ENCODE measurements around the gene TRABD2B. TPM values are rescaled to one million over a fixed set of nuclear protein-coding genes. Genes with fewer than 3 reads are reported as not detected.

TRABD2B gene
- total and polyA plus RNA-seq, 2 of the 13 experiments (the other 11 are each of a cell fraction or from before 2014, with no cell fraction given), result 0.04 TPM; not detected in 1

GRCh38 chr1:48000883-48001282 is 3.7 kb upstream of the TRABD2B start:
- WGBS (ENCODE audit: low lambda C conversion rate), result 69% methylated on average over 1 of the region's 1 CpG
- Histone ChIP-seq H3K27ac (ENCODE audit: extremely low read length, insufficient read depth, low read length) (no peak overlapping the region), H2AFZ (ENCODE audit: low read length) (no peak overlapping the region), H3K4me1 (ENCODE audit: insufficient read depth, low read length) (peaks cover 9% of the 10 kb centered on the region; the same call in 1 of the 2 replicates), H4K20me1 (ENCODE audit: insufficient read depth, low read length) (no peaks in the 10 kb centered on the region), H3K79me2 (ENCODE audit: insufficient read depth, low read length) (no peaks in the 10 kb centered on the region), H3K9ac (ENCODE audit: insufficient read depth, low read depth, low read length) (no peak overlapping the region), H3K36me3 (replicated peaks in 1 of 2; ENCODE audit: control insufficient read depth in 1 of 2, insufficient read depth in 2 of 2, low read length in 2 of 2) (no peaks in the 10 kb centered on the region), H3K27me3 (ENCODE audit: control insufficient read depth in 1 of 2, insufficient read depth in 2 of 2, low read length in 2 of 2) (peaks cover 3 to 28% of the 10 kb centered on the region in 2 experiments; a peak in 3 of 5 replicates), H3K4me2 (ENCODE audit: low read depth, low read length) (no peak overlapping the region), H3K9me3 (ENCODE audit: low read length) (no peaks in the 10 kb centered on the region), H3K4me3 (replicated peaks in 1 of 3; ENCODE audit: insufficient read depth in 1 of 3, low read depth in 2 of 3, low read length in 3 of 3) (no peak overlapping the region)
- in situ Hi-C loops (cut with HindIII; ENCODE audit: extremely low pct_ligation_motif_present, low pct_unique_long_range_greater_than_20kb), result no loop called here
- no peak for FAIRE-seq
- TF ChIP-seq SATB2 (CRISPR knock-in tag; IDR thresholded peaks at IDR 0.05), result no peak
- no peak for TF ChIP-seq PRPF4 (IDR thresholded peaks at IDR 0.05; ENCODE audit: low read depth, low read length, poor library complexity, severe bottlenecking)
- TF ChIP-seq ZNF335 (CRISPR knock-in tag; IDR thresholded peaks at IDR 0.05), result no peak
- TF ChIP-seq IKZF5 (CRISPR knock-in tag; IDR thresholded peaks at IDR 0.05), result no peak
- TF ChIP-seq RBM22 (optimal IDR thresholded peaks at IDR 0.05; ENCODE audit: low read length), result no peak
- TF ChIP-seq, protein P1, sequence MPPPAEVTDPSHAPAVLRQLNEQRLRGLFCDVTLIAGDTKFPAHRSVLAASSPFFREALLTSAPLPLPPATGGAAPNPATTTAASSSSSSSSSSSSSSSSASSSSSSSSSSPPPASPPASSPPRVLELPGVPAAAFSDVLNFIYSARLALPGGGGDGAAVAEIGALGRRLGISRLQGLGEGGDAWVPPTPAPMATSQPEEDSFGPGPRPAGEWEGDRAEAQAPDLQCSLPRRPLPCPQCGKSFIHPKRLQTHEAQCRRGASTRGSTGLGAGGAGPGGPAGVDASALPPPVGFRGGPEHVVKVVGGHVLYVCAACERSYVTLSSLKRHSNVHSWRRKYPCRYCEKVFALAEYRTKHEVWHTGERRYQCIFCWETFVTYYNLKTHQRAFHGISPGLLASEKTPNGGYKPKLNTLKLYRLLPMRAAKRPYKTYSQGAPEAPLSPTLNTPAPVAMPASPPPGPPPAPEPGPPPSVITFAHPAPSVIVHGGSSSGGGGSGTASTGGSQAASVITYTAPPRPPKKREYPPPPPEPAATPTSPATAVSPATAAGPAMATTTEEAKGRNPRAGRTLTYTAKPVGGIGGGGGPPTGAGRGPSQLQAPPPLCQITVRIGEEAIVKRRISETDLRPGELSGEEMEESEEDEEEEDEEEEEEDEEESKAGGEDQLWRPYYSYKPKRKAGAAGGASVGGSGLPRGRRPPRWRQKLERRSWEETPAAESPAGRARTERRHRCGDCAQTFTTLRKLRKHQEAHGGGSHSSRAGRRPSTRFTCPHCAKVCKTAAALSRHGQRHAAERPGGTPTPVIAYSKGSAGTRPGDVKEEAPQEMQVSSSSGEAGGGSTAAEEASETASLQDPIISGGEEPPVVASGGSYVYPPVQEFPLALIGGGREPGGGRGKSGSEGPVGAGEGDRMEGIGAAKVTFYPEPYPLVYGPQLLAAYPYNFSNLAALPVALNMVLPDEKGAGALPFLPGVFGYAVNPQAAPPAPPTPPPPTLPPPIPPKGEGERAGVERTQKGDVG (CRISPR knock-in tag; IDR thresholded peaks at IDR 0.05; ENCODE audit: borderline replicate concordance), result no peak
- no peak for TF ChIP-seq ZNF574 (CRISPR knock-in tag; IDR thresholded peaks at IDR 0.05)
- no peak for TF ChIP-seq KAT7 (CRISPR knock-in tag; IDR thresholded peaks at IDR 0.05; ENCODE audit: borderline replicate concordance)
- TF ChIP-seq KLF15 (CRISPR knock-in tag; IDR thresholded peaks at IDR 0.05; ENCODE audit: borderline replicate concordance), result no peak
- no peak for TF ChIP-seq FOXK1 (CRISPR knock-in tag; IDR thresholded peaks at IDR 0.05; ENCODE audit: borderline replicate concordance, low read depth)
- no peak for TF ChIP-seq PHF8 (CRISPR knock-in tag; IDR thresholded peaks at IDR 0.05)
- TF ChIP-seq HNRNPLL (IDR thresholded peaks at IDR 0.05; ENCODE audit: low read depth, low read length, poor library complexity, severe bottlenecking), result no peak
- TF ChIP-seq SRSF4 (IDR thresholded peaks at IDR 0.05; ENCODE audit: low read depth, low read length, poor library complexity, severe bottlenecking), result no peak
- no peak for TF ChIP-seq KDM6A (CRISPR knock-in tag; IDR thresholded peaks at IDR 0.05; ENCODE audit: low read depth)
- no TSS peak for BruUV-seq (replicated peaks)
- ChIA-PET POLR2A (no interaction called here), CTCF (ENCODE audit: low intra/inter-chr PET ratio, low total read pairs) (no interaction called here)
- intact Hi-C loops (cut with micrococcal nuclease; ENCODE audit: unreplicated experiment), result no loop called here
- no peak for ATAC-seq
- DNase-seq (ENCODE audit: low spot score), result no peak
